Astrocyte of the cerebellum (primary cell): ENCODE data around the gene CMPK2.

Experiments
- DNase-seq: peaks from one replicate; pipeline ENCODE4 v3.0.0-alpha.2; 2011; ENCODE audit warnings: low read depth
- H3K4me3 ChIP-seq: 2 replicates; pipeline ENCODE4 v1.5.1; 2011; ENCODE audit warnings: mild to moderate bottlenecking, low read depth, low read length, moderate library complexity
- CTCF ChIP-seq: IDR thresholded peaks from 2 replicates; pipeline ENCODE4 v1.5.1; 2012; ENCODE audit warnings: low read length, low read depth, moderate library complexity, mild to moderate bottlenecking; ENCODE audit errors: missing control alignments
- in situ Hi-C: cut with HindIII; loops from 2 replicates; pipeline ENCODE4 v1.10.0; 2017; ENCODE audit warnings: low sequenced_read_pairs

Gene CMPK2

DNA sequence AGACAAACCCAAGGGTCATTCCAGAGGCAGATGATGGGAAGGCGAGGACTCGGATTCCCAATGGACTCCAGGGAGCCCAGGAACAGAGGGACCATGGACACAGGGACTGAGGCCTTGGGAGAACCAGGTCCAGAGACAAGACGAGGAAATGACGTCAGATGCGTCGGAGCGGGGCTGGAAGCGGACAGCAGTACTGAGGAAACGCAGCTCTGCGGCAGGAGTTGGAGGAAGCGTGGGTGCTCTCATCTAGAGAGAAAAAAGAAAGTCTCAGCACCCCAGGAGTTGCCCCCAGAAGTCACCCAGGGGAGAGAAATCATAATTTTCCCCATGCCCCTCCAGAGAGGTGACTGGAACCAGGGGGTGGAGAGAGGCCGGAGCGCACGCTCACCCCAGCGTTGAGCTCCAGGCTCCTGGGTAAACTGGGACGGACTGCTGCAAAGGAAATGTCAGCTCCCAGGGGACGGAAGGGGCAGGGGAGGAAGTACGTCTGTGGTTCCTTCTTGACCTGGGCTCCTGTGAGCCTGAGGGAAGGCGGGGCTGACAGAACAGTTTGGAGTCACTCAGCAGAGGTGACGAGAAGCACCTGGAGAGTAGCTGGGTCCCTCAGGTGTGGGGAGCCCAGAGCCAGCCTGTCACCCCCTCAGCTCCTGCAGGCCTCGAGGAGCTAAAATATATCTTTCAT, 44.7 kb downstream of the CMPK2 start:
- H3K4me3 ChIP-seq, result no peak overlapping the region

DNA sequence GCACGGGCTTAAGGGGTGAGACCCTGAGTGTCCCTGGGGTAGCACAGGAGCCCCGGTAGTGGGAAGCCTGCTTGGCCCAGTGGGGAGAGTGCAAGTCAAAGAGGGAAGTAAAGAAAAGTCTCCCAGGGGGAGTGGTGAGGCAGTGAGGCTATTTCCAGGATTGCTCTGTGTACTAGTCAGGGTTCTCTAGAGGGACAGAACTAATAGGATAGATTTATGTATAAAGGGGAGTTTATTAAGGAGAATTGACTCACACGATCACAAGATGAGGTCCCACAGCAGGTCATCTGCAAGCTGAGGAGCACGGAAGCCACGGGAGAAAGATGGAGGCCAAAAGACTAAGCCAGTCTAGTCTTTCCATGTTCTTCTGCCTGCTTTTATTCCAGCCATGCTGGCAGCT, 45.5 kb downstream of the CMPK2 start:
- no peak for TF ChIP-seq CTCF
- in situ Hi-C loops, result no loop called here
- no peak for DNase-seq
- no peak overlapping the region for H3K4me3 ChIP-seq

More for the DNA sequence above, 44.7 kb downstream of the CMPK2 start:
- DNase-seq, result no peak
- no peak for TF ChIP-seq CTCF
- in situ Hi-C loops, result no loop called here

GRCh38 chr2:6819668-6820067, 46.0 kb downstream of the CMPK2 start:
- no peak for TF ChIP-seq CTCF
- no peak overlapping the region for H3K4me3 ChIP-seq
- DNase-seq, result no peak
- in situ Hi-C loops, result no loop called here

DNA sequence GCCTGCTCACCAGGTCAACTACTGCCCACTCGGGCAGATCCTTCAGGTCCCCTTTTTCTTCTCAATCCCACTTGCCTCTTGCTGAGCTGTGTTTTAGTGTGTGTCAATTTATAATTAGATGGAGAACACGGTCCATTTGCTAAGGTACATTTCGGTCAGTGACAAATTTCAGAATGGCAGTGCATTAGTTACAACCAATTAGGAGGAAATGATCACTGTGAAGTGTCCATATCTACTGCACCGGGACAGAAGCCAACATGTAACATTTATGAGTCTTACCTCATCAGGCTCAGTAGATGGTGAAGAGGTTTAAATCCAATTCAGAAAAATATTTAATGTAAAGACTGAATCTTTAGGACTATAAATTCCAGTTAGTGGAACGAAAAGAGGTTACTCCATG, 47.7 kb downstream of the CMPK2 start:
- DNase-seq, result no peak
- H3K4me3 ChIP-seq, result no peak overlapping the region
- in situ Hi-C loops, result no loop called here
- no peak for TF ChIP-seq CTCF

DNA sequence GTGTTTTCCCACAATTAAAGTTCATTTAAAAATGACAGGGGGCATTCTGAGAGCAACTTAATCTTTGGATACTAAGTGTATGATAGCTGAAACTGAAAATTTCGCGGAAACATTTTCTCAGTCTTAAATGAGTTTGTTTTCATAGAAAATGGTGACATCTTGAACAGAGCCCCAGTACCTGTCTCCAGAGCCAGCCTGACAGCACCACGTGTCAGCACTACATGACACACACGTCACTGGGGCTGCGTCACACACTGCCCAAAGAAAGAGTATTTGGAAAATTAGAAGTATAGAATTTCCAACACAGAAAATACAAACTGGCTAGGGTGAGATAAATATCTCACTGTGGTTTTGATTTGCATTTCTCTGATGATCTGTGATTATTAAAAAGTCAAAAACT, 50.8 kb downstream of the CMPK2 start:
- H3K4me3 ChIP-seq, result no peak overlapping the region
- DNase-seq, result no peak
- TF ChIP-seq CTCF, result no peak
- in situ Hi-C loops, result no loop called here

- H3K4me3 ChIP-seq, result no peak overlapping the region
- in situ Hi-C loops, result no loop called here
- DNase-seq, result no peak
- TF ChIP-seq CTCF, result no peak
Observed at GRCh38 chr2:6814312-6814711, 51.4 kb downstream of the CMPK2 start.
